DOHH2 (cell line): Measurements from ENCODE around the gene ABHD13.

ENCODE experiments used
- EZH2phosphoT487 ChIP-seq: fragments of 200-600 bp; sonication (generic); IDR thresholded peaks from 2 replicates; pipeline ENCODE4 v1.6.1; 2017; ENCODE audit warnings: borderline replicate concordance, mild to moderate bottlenecking, antibody characterized with exemption, low read length, moderate library complexity, mixed read lengths
- TF ChIP-seq, protein P1 (sequence below): fragments of 200-600 bp; sonication (generic); IDR thresholded peaks from one replicate; pipeline ENCODE4 v1.5.1; 2014; ENCODE audit warnings: antibody characterized with exemption, mild to moderate bottlenecking, low read depth, low read length; ENCODE audit not compliant: poor library complexity, severe bottlenecking

GRCh38 chr13:108278466-108278865 is 60.3 kb downstream of the ABHD13 start:
- TF ChIP-seq, protein P1, sequence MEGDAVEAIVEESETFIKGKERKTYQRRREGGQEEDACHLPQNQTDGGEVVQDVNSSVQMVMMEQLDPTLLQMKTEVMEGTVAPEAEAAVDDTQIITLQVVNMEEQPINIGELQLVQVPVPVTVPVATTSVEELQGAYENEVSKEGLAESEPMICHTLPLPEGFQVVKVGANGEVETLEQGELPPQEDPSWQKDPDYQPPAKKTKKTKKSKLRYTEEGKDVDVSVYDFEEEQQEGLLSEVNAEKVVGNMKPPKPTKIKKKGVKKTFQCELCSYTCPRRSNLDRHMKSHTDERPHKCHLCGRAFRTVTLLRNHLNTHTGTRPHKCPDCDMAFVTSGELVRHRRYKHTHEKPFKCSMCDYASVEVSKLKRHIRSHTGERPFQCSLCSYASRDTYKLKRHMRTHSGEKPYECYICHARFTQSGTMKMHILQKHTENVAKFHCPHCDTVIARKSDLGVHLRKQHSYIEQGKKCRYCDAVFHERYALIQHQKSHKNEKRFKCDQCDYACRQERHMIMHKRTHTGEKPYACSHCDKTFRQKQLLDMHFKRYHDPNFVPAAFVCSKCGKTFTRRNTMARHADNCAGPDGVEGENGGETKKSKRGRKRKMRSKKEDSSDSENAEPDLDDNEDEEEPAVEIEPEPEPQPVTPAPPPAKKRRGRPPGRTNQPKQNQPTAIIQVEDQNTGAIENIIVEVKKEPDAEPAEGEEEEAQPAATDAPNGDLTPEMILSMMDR = no peak
- no peak for TF ChIP-seq EZH2phosphoT487
